Transverse colon (tissue), 4 donors: ENCODE measurements around the gene MBD5. TPM values are rescaled to one million over a fixed set of nuclear protein-coding genes. Genes with fewer than 3 reads are reported as not detected.

Source experiments
- DNase-seq: peaks from one replicate; pipeline ENCODE4 v3.0.0-alpha.2; 2019
- H3K27ac ChIP-seq, 4 donors: fragments of 200-600 bp; sonication (generic); 2 replicates each; pipeline ENCODE4 v1.5.1; 2016 to 2018; ENCODE audit warnings: inconsistent platforms in 4 of 4
- H3K27me3 ChIP-seq: fragments of 200-600 bp; sonication (generic); 2 replicates; pipeline ENCODE4 v1.5.1; 2017; ENCODE audit warnings: inconsistent platforms
- H3K36me3 ChIP-seq, 4 donors: fragments of 200-600 bp; sonication (generic); 2 replicates each; pipeline ENCODE4 v1.5.1; 2017 to 2019; ENCODE audit warnings: inconsistent platforms in 4 of 4
- H3K4me1 ChIP-seq, 4 donors: fragments of 200-600 bp; sonication (generic); 2 replicates each; pipeline ENCODE4 v1.5.1; 2017 to 2020; ENCODE audit warnings: inconsistent platforms in 4 of 4
- H3K4me3 ChIP-seq, 4 donors: fragments of 200-600 bp; sonication (generic); 1 replicate in 1 of 4; 2 replicates in 3 of 4; pipeline versions ENCODE4 v1.5.1 to v1.6.1; 2017 to 2019; ENCODE audit warnings: inconsistent platforms in 4 of 4
- H3K9me3 ChIP-seq, 2 donors: fragments of 200-600 bp; sonication (generic); 2 replicates each; pipeline ENCODE4 v1.5.1; 2017 to 2019; ENCODE audit warnings: inconsistent platforms in 2 of 2
- EP300 ChIP-seq: sonication (generic); formaldehyde crosslinking; IDR thresholded peaks from one replicate; pipeline ENCODE4 v1.6.1; 2017; ENCODE audit warnings: antibody characterized with exemption, low read depth
- POLR2A ChIP-seq: fragments of 450-650 bp; IDR thresholded peaks from one replicate; pipeline ENCODE4 v1.6.1; 2016; ENCODE audit warnings: antibody characterized with exemption, mild to moderate bottlenecking, moderate library complexity
- POLR2AphosphoS5 ChIP-seq, 3 donors: sonication (generic); formaldehyde crosslinking; IDR thresholded peaks; one replicate each; pipeline ENCODE4 v1.6.1; 2016; ENCODE audit warnings: antibody characterized with exemption in 3 of 3
- WGBS, 2 donors: methylation state at CpG; one replicate each; pipeline ENCODE4 v1.1.5; 2018; ENCODE audit warnings: low coverage in 1 of 2; 5-methylcytosine and 5-hydroxymethylcytosine counted together
- in situ Hi-C, 4 donors: fragments of 200-750 bp; cut with MboI; loops; one replicate each; pipeline versions ENCODE4 v1.15.0 to v1.15.1; 2017; ENCODE audit warnings: low sequenced_read_pairs in 3 of 4, low pct_ligation_motif_present in 1 of 4, low pct_unique_long_range_greater_than_20kb in 1 of 4
- intact Hi-C: fragments of 100-400 bp; cut with DNase I; formaldehyde crosslinking; loops from one replicate; pipeline ENCODE4 v1.15.1; 2023; ENCODE audit warnings: low total_unique reads
- total RNA-seq, 4 donors: library from RNA; depleted of rRNA; stranded (reverse); fragments of >200 nt; gene quantifications; one replicate each; pipeline ENCODE4 v1.1.0, GENCODE V29; 2016
- TF ChIP-seq, protein P1 (sequence below), 5 experiments: fragments of 200-600 bp in 3 of 5; fragments of 450-650 bp in 2 of 5; sonication (generic) in 3 of 5; IDR thresholded peaks; 1 replicate in 2 of 5; 2 replicates in 3 of 5; pipeline ENCODE4 v1.5.1; 2016 to 2017; ENCODE audit warnings: antibody characterized with exemption in 5 of 5, inconsistent platforms in 3 of 5, mild to moderate bottlenecking in 2 of 5, moderate library complexity in 1 of 5

The MBD5 gene
- total RNA-seq, 4 donors from 2014 or later: 29.9 to 67.3 (median 52.6) TPM

DNA sequence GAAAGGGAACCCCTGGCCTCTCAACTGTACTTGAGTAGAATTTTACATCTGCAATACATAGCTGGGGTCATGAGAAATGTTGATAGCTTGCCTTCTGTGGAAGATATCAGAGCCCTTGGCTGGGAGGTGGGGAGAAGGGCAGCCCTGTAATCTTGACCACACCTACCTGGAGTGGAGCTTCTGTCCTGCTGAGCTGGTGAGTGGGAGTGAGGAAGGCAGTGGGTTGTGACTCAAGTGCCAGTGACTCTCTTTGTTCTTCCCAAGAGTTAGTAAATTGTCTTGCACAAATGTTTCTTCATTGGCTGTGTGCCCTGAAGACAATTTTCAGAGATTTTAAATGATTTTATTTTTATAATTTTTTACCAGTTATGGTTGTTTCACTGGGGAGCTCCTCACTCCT lies 277.3 kb downstream of the MBD5 start:
- no peak overlapping the region for H3K4me3 ChIP-seq
- H3K4me1 ChIP-seq: peaks cover 0 to 6% (median 3%) of the 10 kb centered on the region in 4 donors
- intact Hi-C loops: no loop called here
- H3K36me3 ChIP-seq: no peaks in the 10 kb centered on the region
- no peak for DNase-seq
- H3K27me3 ChIP-seq: no peaks in the 10 kb centered on the region
- no peak for TF ChIP-seq POLR2AphosphoS5 (IDR thresholded peaks at IDR 0.05)
- no peak for TF ChIP-seq POLR2A
- TF ChIP-seq EP300: no peak
- TF ChIP-seq, protein P1, sequence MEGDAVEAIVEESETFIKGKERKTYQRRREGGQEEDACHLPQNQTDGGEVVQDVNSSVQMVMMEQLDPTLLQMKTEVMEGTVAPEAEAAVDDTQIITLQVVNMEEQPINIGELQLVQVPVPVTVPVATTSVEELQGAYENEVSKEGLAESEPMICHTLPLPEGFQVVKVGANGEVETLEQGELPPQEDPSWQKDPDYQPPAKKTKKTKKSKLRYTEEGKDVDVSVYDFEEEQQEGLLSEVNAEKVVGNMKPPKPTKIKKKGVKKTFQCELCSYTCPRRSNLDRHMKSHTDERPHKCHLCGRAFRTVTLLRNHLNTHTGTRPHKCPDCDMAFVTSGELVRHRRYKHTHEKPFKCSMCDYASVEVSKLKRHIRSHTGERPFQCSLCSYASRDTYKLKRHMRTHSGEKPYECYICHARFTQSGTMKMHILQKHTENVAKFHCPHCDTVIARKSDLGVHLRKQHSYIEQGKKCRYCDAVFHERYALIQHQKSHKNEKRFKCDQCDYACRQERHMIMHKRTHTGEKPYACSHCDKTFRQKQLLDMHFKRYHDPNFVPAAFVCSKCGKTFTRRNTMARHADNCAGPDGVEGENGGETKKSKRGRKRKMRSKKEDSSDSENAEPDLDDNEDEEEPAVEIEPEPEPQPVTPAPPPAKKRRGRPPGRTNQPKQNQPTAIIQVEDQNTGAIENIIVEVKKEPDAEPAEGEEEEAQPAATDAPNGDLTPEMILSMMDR (IDR thresholded peaks at IDR 0.05): no peak
- in situ Hi-C loops: no loop called here
- no peaks in the 10 kb centered on the region for H3K9me3 ChIP-seq
- H3K27ac ChIP-seq: no peak overlapping the region

DNA sequence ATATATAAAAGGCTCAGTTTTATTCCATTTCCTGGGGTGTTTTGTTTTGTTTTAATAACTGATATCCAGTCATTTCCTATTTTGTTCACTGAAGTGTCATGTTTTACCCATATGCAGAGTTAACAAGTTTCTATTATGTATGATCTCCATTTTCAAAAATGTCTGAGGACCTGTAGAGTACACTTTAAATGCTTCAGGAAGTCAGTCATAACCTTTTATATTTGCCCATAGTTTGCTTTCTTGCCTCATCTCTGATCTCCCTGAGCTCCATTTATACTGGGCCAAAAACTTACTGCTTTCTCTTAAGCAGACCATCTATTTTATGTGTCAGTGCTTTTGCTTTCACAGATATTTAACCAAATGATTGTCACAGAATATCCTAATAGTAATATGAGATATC lies 278.7 kb downstream of the MBD5 start:
- in situ Hi-C loops: no loop called here
- Histone ChIP-seq H3K9me3 (no peaks in the 10 kb centered on the region), H3K4me1 (peaks cover 0 to 6% (median 3%) of the 10 kb centered on the region in 4 donors)

DNA sequence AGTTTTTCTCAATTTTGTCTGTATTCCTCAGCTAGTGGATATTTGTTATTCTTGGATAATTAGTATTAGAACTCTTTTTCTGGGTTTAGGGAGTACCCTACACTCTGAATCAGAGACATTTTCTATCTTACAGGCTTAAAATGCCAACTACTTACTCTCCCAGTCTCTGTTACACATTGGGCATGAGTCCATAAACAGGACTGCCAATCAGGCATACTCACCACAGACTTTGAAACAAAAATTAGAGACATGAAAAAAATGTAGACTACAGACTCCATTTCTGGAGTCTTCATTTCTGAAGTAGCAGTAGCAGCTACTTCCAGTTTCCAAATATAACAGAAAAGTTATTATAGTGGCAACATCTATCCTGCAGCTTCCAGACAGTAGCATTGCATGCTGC lies 279.7 kb downstream of the MBD5 start:
- H3K4me3 ChIP-seq: no peak overlapping the region
- no peak overlapping the region for H3K27ac ChIP-seq
- intact Hi-C loops: no loop called here
- TF ChIP-seq POLR2AphosphoS5 (IDR thresholded peaks at IDR 0.05) (no peak), EP300 (no peak), POLR2A (no peak)
- TF ChIP-seq, protein P1 (IDR thresholded peaks at IDR 0.05): no peak
- H3K27me3 ChIP-seq: no peaks in the 10 kb centered on the region
- H3K9me3 ChIP-seq: no peaks in the 10 kb centered on the region
- H3K4me1 ChIP-seq: peaks cover 0 to 6% (median 3%) of the 10 kb centered on the region in 4 donors
- H3K36me3 ChIP-seq: no peaks in the 10 kb centered on the region
- in situ Hi-C loops: no loop called here
- no peak for DNase-seq

More for the DNA sequence above, 278.7 kb downstream of the MBD5 start:
- no peaks in the 10 kb centered on the region for H3K27me3 ChIP-seq
- H3K4me3 ChIP-seq: no peak overlapping the region
- H3K27ac ChIP-seq: no peak overlapping the region
- intact Hi-C loops: no loop called here
- no peak for TF ChIP-seq POLR2A
- TF ChIP-seq EP300: no peak
- TF ChIP-seq, protein P1 (IDR thresholded peaks at IDR 0.05): no peak
- no peak for TF ChIP-seq POLR2AphosphoS5 (IDR thresholded peaks at IDR 0.05)
- no peaks in the 10 kb centered on the region for H3K36me3 ChIP-seq
- no peak for DNase-seq

DNA sequence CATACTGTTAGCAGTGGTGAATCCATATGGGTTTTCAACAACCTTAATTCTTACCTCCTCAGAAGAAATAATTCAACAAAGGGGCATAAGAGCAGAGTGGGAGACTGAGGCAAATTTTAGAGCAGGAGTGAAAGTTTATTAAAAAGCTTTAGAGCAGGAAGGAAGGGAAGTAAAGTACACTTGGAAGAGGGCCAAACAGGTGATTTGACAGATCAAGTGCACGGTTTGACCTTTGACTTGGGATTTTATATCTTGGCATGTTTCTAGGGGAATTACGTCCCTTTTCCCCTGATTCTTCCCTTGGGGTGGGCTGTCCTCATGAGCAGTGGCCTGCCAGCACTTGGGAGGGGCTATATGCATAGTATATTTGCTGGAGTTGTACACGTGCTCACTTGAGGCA lies 280.5 kb downstream of the MBD5 start:
- Histone ChIP-seq H3K9me3 (no peaks in the 10 kb centered on the region), H3K27me3 (no peaks in the 10 kb centered on the region), H3K36me3 (no peaks in the 10 kb centered on the region), H3K4me3 (no peak overlapping the region), H3K27ac (no peak overlapping the region), H3K4me1 (peaks cover 0 to 6% (median 3%) of the 10 kb centered on the region in 4 donors)
- DNase-seq: no peak
- in situ Hi-C loops: no loop called here
- TF ChIP-seq EP300 (no peak), POLR2AphosphoS5 (IDR thresholded peaks at IDR 0.05) (no peak), POLR2A (no peak)
- TF ChIP-seq, protein P1 (IDR thresholded peaks at IDR 0.05): no peak
- intact Hi-C loops: no loop called here
- WGBS, 2 donors: 48 to 80% methylated on average over 1 to 3 of the region's 3 CpGs
